DMS153 treated with DMSO at 0.1 percent for 48 hours (cell line): Measurements from ENCODE around the gene VPS16.
"Not testable (repeated sequence)": the region's sequence is repeated elsewhere in the genome, so short reads cannot be mapped to it uniquely, and the experiment has no call there.

Experiments used
- DNase-seq: peaks from one replicate; lab custom pipeline; 2025; ENCODE audit not compliant: unreplicated experiment; lab: John Stamatoyannopoulos, UW

VPS16 gene

GRCh38 chr20:2806351-2806701 is 34.2 kb upstream of the VPS16 start:
- no peak for DNase-seq

GRCh38 chr20:2807019-2807418 is 33.5 kb upstream of the VPS16 start:
- no peak for DNase-seq

GRCh38 chr20:2807929-2808328 is 32.6 kb upstream of the VPS16 start:
- not testable (repeated sequence) for DNase-seq

- no peak for DNase-seq
These were observed 30.9 kb upstream of the VPS16 start for GRCh38 chr20:2809690-2810089.

GRCh38 chr20:2812189-2812588 is 28.4 kb upstream of the VPS16 start:
- DNase-seq, result no peak

- no peak for DNase-seq
These were observed 26.5 kb upstream of the VPS16 start for GRCh38 chr20:2814076-2814475.

- DNase-seq, result no peak
These were observed 25.9 kb upstream of the VPS16 start, which contains the start of gene C20orf141 for GRCh38 chr20:2814587-2815051. Gene C20orf141 (plus strand): TSS chr20:2814987. CDS start chr20:2815185, 198 bp downstream.

GRCh38 chr20:2815242-2815900 is 25.2 kb upstream of the VPS16 start:
- no peak for DNase-seq

- DNase-seq, result no peak
These were observed 24.4 kb upstream of the VPS16 start, which contains the start of gene TMEM239 for GRCh38 chr20:2816030-2816582. Gene TMEM239 (plus strand): TSS chr20:2816364. CDS start chr20:2816555, 191 bp downstream.

GRCh38 chr20:2816583-2817340 is 23.8 kb upstream of the VPS16 start:
- no peak for DNase-seq

- no peak for DNase-seq
These were observed 23.2 kb upstream of the VPS16 start for GRCh38 chr20:2817341-2817726.

GRCh38 chr20:2817891-2818595 is 22.5 kb upstream of the VPS16 start:
- DNase-seq, result no peak

- no peak for DNase-seq
These were observed 20.3 kb upstream of the VPS16 start for GRCh38 chr20:2820084-2820895.

GRCh38 chr20:2820896-2821869 is 19.4 kb upstream of the VPS16 start:
- no peak for DNase-seq

GRCh38 chr20:2822073-2822472 is 18.5 kb upstream of the VPS16 start:
- no peak for DNase-seq

- no peak for DNase-seq
These were observed 14.8 kb upstream of the VPS16 start for GRCh38 chr20:2825761-2826160.

- no peak for DNase-seq
These were observed 13.9 kb upstream of the VPS16 start for GRCh38 chr20:2826655-2827054.

GRCh38 chr20:2829376-2829775 is 11.2 kb upstream of the VPS16 start:
- no peak for DNase-seq

GRCh38 chr20:2831206-2831605 is 9.3 kb upstream of the VPS16 start:
- not testable (repeated sequence) for DNase-seq
